Fibroblast of lung (primary cell): ENCODE measurements around the gene TEX29.

Source experiments
- CTCF ChIP-seq, 2 donors: IDR thresholded peaks in 1 of 2; conservative IDR thresholded peaks in 1 of 2; 1 replicate in 1 of 2; 2 replicates in 1 of 2; pipeline ENCODE4 v1.5.1; 2011 to 2012; ENCODE audit warnings: low read length in 2 of 2, control low read depth in 1 of 2, inconsistent platforms in 1 of 2, low read depth in 1 of 2, mild to moderate bottlenecking in 1 of 2
- EZH2 ChIP-seq: IDR thresholded peaks from 2 replicates; pipeline ENCODE4 v1.5.1; 2012; ENCODE audit warnings: low read length, control low read depth, mild to moderate bottlenecking; ENCODE audit errors: missing control alignments

GRCh38 chr13:111326621-111326965 is 6.2 kb downstream of the TEX29 start:
- TF ChIP-seq CTCF (conservative IDR thresholded peaks at IDR 0.05 in 1 of 2, IDR thresholded peaks at IDR 0.05 in 1 of 2; ENCODE audit: low read depth in 1 of 2, low read length in 2 of 2), result no peak
- no peak for TF ChIP-seq EZH2
